Mesodermal cell (in vitro differentiated cells): ENCODE data around the gene ZNF678.

ENCODE experiments used
- H3K27ac ChIP-seq: 2 replicates; pipeline ENCODE4 v1.7.0; 2013; ENCODE audit warnings: mild to moderate bottlenecking, low read depth, low read length, moderate library complexity; ENCODE audit not compliant: severe bottlenecking
- H3K36me3 ChIP-seq: 2 replicates; pipeline ENCODE4 v1.7.1; 2013; ENCODE audit warnings: mild to moderate bottlenecking, low read length, moderate library complexity; ENCODE audit not compliant: control insufficient read depth, insufficient read depth
- H3K4me1 ChIP-seq: one replicate; pipeline ENCODE4 v1.7.1; 2013; ENCODE audit warnings: mild to moderate bottlenecking, low read length; ENCODE audit not compliant: insufficient read depth, control insufficient read depth, poor library complexity, severe bottlenecking
- H3K4me3 ChIP-seq: 2 replicates; pipeline ENCODE4 v1.7.0; 2013; ENCODE audit warnings: low read length, control low read depth, mild to moderate bottlenecking; ENCODE audit not compliant: insufficient read depth, poor library complexity, severe bottlenecking; ENCODE audit errors: extremely low read depth
- H3K9me3 ChIP-seq: 2 replicates; pipeline ENCODE4 v1.7.1; 2013; ENCODE audit warnings: mild to moderate bottlenecking, low read length, moderate library complexity; ENCODE audit not compliant: control insufficient read depth
- WGBS, 2 experiments: methylation state at CpG; one replicate each; pipeline ENCODE4 v1.1.5; 2013; ENCODE audit warnings: missing lambda C conversion rate in 2 of 2; ENCODE audit not compliant: insufficient coverage in 2 of 2; 5-methylcytosine and 5-hydroxymethylcytosine counted together

ZNF678 gene

GRCh38 chr1:227556288-227556687 is 7.1 kb upstream of the ZNF678 start:
- no peaks in the 10 kb centered on the region for H3K36me3 ChIP-seq
- WGBS, 2 experiments, result 93 to 95% methylated on average over 5 to 6 of the region's 7 CpGs
- H3K4me3 ChIP-seq, result no peak overlapping the region
- H3K27ac ChIP-seq, result no peak overlapping the region
- peaks cover 10% of the 10 kb centered on the region for H3K9me3 ChIP-seq
- no peaks in the 10 kb centered on the region for H3K4me1 ChIP-seq

DNA sequence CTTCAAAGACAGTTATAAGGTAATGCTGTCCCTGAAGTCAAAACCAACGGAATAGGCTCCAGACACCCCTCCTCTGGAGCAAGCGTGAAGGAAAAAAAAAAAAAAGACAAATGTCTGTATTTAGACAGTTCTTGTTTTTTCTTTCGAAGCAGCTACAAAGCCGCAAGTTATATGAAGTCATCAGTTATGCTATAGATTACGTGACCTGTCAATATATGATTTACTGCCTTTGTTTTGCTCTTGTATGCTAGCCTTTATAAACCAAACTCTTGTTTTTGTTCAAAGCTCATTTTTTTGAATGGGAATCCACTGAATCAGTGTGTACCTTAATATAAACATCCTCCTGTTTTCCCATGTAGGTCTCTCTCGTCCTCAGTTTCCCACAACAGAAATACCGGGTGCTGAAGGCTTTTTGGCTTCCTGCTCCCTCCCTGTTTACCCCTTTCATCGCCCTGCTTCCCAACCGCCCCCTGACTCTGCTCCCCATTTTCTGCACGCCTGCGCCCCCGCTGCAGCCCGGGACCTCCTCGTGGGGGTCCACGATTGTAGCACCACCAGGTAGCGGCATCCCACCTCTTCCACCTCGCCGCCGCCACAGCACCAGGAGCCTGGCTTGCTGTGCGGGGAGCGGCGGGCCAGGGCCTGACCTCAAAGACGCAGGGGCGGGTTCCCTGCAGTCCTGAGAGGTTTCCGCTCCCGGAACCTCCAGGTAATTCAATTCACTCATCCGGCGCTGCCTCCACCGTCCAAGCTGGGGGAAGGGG is 5.2 kb upstream of the ZNF678 start:
- H3K36me3 ChIP-seq, result no peaks in the 10 kb centered on the region
- no peak overlapping the region for H3K27ac ChIP-seq
- no peaks in the 10 kb centered on the region for H3K9me3 ChIP-seq
- H3K4me3 ChIP-seq, result no peak overlapping the region
- no peaks in the 10 kb centered on the region for H3K4me1 ChIP-seq
- WGBS, 2 experiments, result 93 to 94% methylated on average over 24 to 27 of the region's 29 CpGs

GRCh38 chr1:227558732-227559262 is 4.6 kb upstream of the ZNF678 start:
- Histone ChIP-seq H3K4me1 (no peaks in the 10 kb centered on the region), H3K36me3 (no peaks in the 10 kb centered on the region), H3K9me3 (no peaks in the 10 kb centered on the region), H3K27ac (no peak overlapping the region), H3K4me3 (no peak overlapping the region)
- WGBS, 2 experiments, result 91 to 92% methylated on average over 16 to 20 of the region's 20 CpGs

GRCh38 chr1:227559499-227559898 is 3.9 kb upstream of the ZNF678 start:
- H3K27ac ChIP-seq, result no peak overlapping the region
- no peaks in the 10 kb centered on the region for H3K36me3 ChIP-seq
- H3K9me3 ChIP-seq, result no peaks in the 10 kb centered on the region
- no peak overlapping the region for H3K4me3 ChIP-seq
- WGBS, 2 experiments, result 92 to 95% methylated on average over 24 to 27 of the region's 27 CpGs
- no peaks in the 10 kb centered on the region for H3K4me1 ChIP-seq

- H3K4me1 ChIP-seq, result no peaks in the 10 kb centered on the region
- H3K4me3 ChIP-seq, result no peak overlapping the region
- no peaks in the 10 kb centered on the region for H3K36me3 ChIP-seq
- no peaks in the 10 kb centered on the region for H3K9me3 ChIP-seq
- WGBS, 2 experiments, result 92 to 98% methylated on average over 10 of the region's 12 CpGs
- H3K27ac ChIP-seq, result no peak overlapping the region
These were observed 3.4 kb upstream of the ZNF678 start for GRCh38 chr1:227559926-227560325.

DNA sequence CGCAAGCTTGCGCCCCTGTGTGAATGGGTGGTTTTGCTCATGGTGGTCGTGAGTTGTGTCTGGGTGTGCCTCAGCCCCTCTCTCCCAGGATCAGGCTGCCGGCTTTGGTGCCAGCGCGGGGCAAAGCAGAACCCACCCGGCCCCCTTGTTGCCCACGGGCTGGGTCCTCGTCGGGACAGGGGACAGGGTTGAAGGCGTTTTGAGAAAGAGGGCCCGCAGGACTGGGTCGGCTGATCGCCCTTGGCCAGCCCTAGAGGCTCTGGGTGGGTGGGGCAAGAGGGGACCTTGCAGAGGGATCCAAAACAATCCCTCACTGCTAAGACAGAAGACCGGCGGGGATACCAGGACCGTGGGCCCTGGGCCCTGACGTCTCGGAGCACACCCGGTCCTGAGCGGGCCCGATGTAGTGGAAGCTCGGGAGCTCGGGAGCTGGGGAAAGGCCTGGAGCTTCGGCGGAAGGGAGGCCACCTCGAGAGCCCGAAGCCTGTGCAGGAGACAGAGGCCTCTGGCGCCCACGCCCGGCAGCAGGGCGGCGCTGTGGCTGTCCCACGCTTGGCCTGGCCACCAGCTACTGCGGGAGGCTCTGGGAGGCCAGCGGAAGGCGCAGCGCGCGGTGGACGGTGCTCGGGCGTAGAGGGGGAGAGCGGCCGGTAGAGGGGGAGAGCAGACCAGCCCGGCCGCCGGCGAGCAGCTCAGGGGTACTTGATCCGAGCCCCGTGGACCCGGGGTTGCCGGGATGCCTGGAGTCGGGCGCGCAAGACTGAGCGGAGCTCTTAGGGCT is 2.8 kb upstream of the ZNF678 start:
- H3K4me1 ChIP-seq, result no peaks in the 10 kb centered on the region
- WGBS, 2 experiments, result 97 to 98% methylated on average over 30 to 50 of the region's 57 CpGs

GRCh38 chr1:227561241-227561907 is 2.0 kb upstream of the ZNF678 start:
- no peak overlapping the region for H3K4me3 ChIP-seq
- WGBS, 2 experiments, result 95 to 96% methylated on average over 32 to 42 of the region's 43 CpGs
- no peaks in the 10 kb centered on the region for H3K4me1 ChIP-seq
- H3K27ac ChIP-seq, result no peak overlapping the region
- H3K9me3 ChIP-seq, result no peaks in the 10 kb centered on the region
- peaks cover 11% of the 10 kb centered on the region for H3K36me3 ChIP-seq

More for the DNA sequence above, 2.8 kb upstream of the ZNF678 start:
- no peak overlapping the region for H3K4me3 ChIP-seq
- H3K36me3 ChIP-seq, result peaks cover 5% of the 10 kb centered on the region
- no peak overlapping the region for H3K27ac ChIP-seq
- no peaks in the 10 kb centered on the region for H3K9me3 ChIP-seq

- Histone ChIP-seq H3K4me3 (no peak overlapping the region), H3K4me1 (no peaks in the 10 kb centered on the region), H3K36me3 (peaks cover 13% of the 10 kb centered on the region), H3K9me3 (no peaks in the 10 kb centered on the region), H3K27ac (no peak overlapping the region)
- 92 to 96% methylated on average over 3 to 5 of the region's 6 CpGs for WGBS, 2 experiments
These were observed 1.3 kb upstream of the ZNF678 start for GRCh38 chr1:227562037-227562436.

DNA sequence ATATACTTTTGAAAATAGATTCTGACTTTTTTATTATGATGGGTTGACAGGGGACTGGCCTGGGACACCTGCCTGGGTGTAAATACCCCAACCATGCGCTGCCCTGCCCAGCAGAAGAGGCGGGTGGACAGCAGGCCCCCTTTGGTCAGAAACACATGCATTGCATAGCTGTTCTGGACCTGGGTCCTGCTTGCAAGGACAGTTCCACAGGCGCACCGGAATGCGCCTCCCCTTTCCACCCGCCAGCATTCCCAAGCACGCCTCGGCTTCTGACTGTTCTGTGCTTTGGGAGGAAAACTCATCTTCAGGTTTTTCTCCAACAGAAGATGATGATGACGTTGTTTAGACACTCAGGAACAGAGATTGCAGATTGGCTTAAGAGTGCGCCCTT is 428 bp upstream of the ZNF678 start:
- Histone ChIP-seq H3K9me3 (no peaks in the 10 kb centered on the region), H3K4me3 (peak overlapping the region; percentile 77), H3K27ac (no peak overlapping the region), H3K4me1 (no peaks in the 10 kb centered on the region), H3K36me3 (peaks cover 15% of the 10 kb centered on the region)
- WGBS, 2 experiments, result 95 to 99% methylated on average over 10 of the region's 10 CpGs

DNA sequence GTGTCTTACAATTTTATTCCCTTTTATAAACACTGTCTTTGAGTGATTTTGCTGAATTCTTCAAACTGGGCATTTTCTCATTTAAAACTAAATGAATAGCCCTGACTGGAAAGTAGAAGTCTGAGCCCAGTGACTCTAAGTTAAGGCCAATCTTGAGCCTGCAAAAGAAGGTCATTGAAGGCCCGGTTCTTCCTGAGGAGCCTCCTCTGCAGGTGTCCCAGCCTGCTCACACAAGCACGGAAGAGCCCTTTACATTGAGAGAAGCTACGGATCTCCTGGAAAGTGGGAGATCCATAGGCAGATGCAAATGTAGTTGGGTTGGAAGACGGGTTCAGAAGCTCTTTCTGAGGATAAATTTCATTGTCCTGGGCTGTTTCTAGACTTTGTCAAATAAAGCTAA is 3.9 kb downstream of the ZNF678 start:
- H3K9me3 ChIP-seq, result no peaks in the 10 kb centered on the region
- peaks cover 17% of the 10 kb centered on the region for H3K36me3 ChIP-seq
- H3K4me1 ChIP-seq, result no peaks in the 10 kb centered on the region
- H3K27ac ChIP-seq, result no peak overlapping the region
- no peak overlapping the region for H3K4me3 ChIP-seq
- WGBS, 2 experiments, result 68 to 81% methylated on average over 3 of the region's 4 CpGs
